ENCODE results near the gene NFILZ. TPM values are rescaled to one million over a fixed set of nuclear protein-coding genes. Genes with fewer than 3 reads are reported as not detected.
A peak's percentile ranks its signal among the peaks of the same experiment; 100 is the strongest.

Gene NFILZ
- total and polyA plus RNA-seq, 2 of the 8 experiments (the other 6 are each of a cell fraction or from before 2014, with no cell fraction given), result not detected

GRCh38 chr19:8654591-8655339 lies 24.3 kb downstream of the NFILZ start (continued):
- TF ChIP-seq, protein P1, sequence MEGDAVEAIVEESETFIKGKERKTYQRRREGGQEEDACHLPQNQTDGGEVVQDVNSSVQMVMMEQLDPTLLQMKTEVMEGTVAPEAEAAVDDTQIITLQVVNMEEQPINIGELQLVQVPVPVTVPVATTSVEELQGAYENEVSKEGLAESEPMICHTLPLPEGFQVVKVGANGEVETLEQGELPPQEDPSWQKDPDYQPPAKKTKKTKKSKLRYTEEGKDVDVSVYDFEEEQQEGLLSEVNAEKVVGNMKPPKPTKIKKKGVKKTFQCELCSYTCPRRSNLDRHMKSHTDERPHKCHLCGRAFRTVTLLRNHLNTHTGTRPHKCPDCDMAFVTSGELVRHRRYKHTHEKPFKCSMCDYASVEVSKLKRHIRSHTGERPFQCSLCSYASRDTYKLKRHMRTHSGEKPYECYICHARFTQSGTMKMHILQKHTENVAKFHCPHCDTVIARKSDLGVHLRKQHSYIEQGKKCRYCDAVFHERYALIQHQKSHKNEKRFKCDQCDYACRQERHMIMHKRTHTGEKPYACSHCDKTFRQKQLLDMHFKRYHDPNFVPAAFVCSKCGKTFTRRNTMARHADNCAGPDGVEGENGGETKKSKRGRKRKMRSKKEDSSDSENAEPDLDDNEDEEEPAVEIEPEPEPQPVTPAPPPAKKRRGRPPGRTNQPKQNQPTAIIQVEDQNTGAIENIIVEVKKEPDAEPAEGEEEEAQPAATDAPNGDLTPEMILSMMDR (IDR thresholded peaks at IDR 0.05; ENCODE audit: control extremely low read depth in 1 of 3, insufficient read depth in 1 of 3, low read depth in 1 of 3, low read length in 3 of 3), result peak; percentile 81 to 86 (median 83)
- TF ChIP-seq ATF2 (IDR thresholded peaks at IDR 0.05; ENCODE audit: low read length), result no peak
- TF ChIP-seq RAD21 (IDR thresholded peaks at IDR 0.05 in 1 of 2, conservative IDR thresholded peaks at IDR 0.05 in 1 of 2; ENCODE audit: low read depth in 2 of 2, low read length in 2 of 2), result peak; percentile 93 to 95
- no peak for TF ChIP-seq MAX (IDR thresholded peaks at IDR 0.05)
- TF ChIP-seq TEAD4 (IDR thresholded peaks at IDR 0.05; ENCODE audit: low read depth, low read length), result no peak

All from H1 (cell line).